HG03460 (cell line): ENCODE data around the gene MSH4.
A peak's percentile ranks its signal among the peaks of the same experiment; 100 is the strongest.
"Not testable (repeated sequence)": the region's sequence is repeated elsewhere in the genome, so short reads cannot be mapped to it uniquely, and the experiment has no call there.

ENCODE experiments used
- ATAC-seq: cut with Tn5 transposase; IDR thresholded peaks from one replicate; pipeline ENCODE4 v1.9.1; 2021; ENCODE audit not compliant: unreplicated experiment

The MSH4 gene

GRCh38 chr1:75796376-75797272, at the start of gene MSH4:
Gene MSH4, plus strand, starts transcription at chr1:75796882. Its CDS starts 104 bp downstream, at chr1:75796986.
- ATAC-seq = no peak

GRCh38 chr1:75757210-75757609, 39.5 kb upstream of the MSH4 start:
- not testable (repeated sequence) for ATAC-seq

- not testable (repeated sequence) for ATAC-seq
Observed at GRCh38 chr1:75758543-75758942, 38.1 kb upstream of the MSH4 start.

GRCh38 chr1:75764057-75764655, 32.5 kb upstream of the MSH4 start:
- no peak for ATAC-seq

DNA sequence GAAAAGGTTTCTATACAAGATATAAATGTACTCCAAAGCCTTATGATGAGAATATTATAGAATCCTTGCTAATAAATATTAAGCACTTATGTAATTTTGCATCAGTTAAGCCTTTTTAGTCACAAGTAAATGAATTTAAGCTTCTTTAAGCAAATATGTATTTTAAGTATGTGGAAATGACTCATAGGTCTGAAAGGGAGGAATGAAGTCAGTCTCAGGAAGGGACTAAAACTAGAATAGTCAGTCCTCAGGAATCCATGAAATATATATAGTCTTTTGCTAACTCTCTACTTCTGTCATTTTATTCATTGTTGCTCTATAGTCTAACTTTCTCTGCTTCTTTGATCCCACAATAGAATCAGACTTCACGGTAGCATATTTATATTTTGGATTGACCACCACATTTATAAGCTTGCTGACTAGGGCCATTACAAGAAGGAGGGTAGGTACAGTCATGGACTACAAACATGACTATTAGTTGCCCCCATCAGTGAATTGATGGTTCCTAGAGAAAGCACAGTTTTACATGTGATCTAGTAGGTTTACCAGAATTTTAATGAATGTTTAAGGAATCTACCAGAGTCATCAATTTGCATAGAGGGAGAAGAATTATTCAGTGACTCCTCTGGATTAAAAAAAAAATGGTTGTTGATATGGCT, 30.9 kb upstream of the MSH4 start:
- no peak for ATAC-seq

- no peak for ATAC-seq
Observed at GRCh38 chr1:75768016-75768415, 28.7 kb upstream of the MSH4 start.

DNA sequence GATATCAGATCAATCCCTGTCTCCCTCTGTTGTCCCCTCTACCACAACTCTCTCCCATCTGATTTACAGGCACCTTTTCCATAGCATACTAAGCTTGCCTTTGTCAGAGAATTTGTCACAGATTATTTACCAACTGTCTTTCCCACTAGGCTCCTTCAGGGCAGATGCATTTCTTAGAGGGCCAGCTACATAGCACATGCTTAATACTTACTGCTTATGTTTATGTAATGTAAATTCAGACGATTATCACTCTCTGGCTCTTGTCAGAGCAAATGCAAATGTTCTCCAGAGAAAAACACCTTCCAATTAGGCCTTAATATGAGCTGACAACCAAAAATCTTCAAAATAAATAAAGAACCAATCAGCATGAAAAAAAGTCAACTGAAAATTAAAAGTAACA, 25.9 kb upstream of the MSH4 start:
- ATAC-seq = no peak

- no peak for ATAC-seq
Observed at GRCh38 chr1:75771978-75772377, 24.7 kb upstream of the MSH4 start.

GRCh38 chr1:75777812-75778211, 18.9 kb upstream of the MSH4 start:
- ATAC-seq = not testable (repeated sequence)

GRCh38 chr1:75778694-75779093, 18.0 kb upstream of the MSH4 start:
- not testable (repeated sequence) for ATAC-seq

DNA sequence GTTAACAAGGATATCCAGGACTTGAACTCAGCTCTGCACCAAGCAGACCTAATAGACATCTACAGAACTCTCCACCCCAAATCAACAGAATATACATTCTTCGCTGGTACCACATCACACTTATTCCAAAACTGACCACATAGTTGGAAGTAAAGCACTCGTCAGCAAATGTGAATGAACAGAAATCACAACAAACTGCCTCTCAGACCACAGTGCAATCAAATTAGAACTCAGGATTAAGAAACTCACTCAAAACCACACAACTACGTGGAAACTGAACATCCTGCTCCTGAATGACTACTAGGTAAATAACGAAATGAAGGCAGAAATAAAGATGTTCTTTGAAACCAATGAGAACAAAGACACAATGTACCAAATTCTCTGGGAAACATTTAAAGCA, 16.5 kb upstream of the MSH4 start:
- ATAC-seq = not testable (repeated sequence)

DNA sequence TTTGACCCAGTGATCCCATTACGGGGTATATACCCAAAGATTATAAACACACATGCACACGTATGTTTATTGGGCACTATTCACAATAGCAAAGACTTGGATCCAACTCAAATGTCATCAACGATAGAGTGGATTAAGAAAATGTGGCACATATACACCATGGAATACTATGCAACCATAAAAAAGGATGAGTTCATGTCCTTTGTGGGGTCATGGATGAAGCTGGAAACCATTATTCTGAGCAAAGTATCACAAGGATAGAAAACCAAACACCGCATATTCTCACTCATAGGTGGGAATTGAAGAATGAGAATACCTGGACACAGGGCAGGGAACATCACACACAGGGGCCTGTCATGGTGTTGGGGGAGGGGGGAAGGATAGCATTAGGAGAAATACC, 12.8 kb upstream of the MSH4 start:
- not testable (repeated sequence) for ATAC-seq

GRCh38 chr1:75785320-75785982, 11.2 kb upstream of the MSH4 start:
- ATAC-seq = peak; percentile 19

DNA sequence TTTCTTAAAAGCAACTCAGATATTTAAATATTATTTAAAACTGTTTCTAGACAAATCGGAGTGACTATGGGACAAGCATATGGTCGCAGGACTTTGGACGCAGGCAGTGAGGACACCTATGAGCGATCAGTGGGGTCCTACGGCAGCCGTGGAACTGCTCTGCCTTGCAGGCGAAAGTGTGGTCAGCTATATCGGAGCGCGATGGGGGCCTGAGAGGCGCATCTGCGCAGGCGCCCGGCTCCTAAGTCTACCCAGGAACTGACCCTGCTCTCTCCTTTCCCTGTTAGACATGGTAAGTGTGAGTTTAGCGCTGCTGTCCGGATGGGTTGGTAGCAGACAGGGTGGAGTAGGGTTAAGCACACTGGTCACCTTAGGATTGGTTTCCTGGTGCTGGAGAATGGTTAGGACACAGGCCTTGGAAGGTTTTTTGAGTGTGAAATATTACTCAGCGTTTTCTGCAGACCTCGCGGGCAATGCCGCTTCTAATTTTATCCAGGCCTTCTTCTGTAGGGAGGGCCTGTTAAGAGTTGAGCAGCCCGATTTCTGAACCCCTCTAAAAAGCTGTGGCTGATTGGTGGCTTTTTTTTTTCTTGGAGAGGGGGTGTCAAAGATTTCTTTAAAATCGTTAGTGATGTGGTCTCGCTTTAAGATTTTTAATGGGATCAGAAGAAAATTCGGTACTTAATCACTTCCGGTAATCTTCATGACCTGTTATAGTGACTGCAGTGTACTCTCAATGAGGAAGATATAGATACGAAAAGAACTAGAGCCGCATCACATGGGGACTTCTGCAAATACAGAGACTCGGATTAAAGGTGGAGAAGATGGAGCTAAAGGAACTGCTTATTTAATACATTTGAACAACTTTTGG, 10.5 kb upstream of the MSH4 start, which contains the start of gene RABGGTB:
TSS of gene RABGGTB (plus strand) at position 274 of the 871 bp plus-strand sequence. CDS start at position 290, 16 bp downstream.
- peak; percentile 72 for ATAC-seq

DNA sequence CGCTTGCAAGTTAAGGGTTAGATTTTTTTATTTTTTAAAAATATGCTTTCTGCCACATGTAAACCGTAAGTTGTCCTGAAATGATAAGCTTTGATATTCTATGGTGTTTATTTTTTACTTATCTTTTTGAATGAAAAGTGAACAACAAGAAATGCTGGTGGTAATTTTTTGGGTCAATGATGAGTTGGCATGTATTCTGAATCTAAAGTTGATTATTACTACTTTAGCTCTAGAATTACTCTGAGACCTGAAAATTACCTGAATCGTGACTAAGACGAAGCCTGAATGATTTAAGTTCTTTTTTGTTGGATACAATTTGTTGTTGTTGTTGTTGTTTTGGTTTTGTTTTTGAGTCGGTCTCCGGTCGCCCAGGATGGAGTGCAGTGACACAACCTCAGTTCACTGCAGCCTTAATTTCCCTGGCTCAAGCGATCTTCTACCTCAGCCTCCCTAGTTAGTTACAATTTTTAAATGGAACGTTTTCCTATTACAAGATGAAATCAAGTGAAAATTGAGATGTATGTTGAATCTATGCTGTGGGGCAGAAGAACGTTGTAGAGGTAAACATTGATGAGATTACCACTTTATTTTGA, 9.7 kb upstream of the MSH4 start:
- ATAC-seq = no peak

DNA sequence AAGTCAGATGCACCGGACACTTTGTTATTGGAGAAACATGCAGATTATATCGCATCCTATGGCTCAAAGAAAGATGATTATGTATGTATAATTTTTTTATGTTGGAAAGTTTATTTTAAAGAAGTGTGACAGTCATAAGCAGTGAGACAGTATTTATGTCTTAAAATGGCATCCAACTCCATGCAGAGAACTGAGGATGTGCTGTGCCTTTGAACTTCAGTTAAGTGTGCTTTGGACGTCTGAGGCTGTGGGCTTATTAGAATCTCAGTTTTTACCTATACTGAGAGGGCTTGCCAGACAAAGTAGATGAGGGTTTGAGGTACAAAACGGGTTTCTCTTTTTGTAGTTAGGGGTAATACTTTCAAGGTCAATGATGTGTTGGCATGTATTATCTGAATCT, 9.2 kb upstream of the MSH4 start:
- ATAC-seq = no peak

DNA sequence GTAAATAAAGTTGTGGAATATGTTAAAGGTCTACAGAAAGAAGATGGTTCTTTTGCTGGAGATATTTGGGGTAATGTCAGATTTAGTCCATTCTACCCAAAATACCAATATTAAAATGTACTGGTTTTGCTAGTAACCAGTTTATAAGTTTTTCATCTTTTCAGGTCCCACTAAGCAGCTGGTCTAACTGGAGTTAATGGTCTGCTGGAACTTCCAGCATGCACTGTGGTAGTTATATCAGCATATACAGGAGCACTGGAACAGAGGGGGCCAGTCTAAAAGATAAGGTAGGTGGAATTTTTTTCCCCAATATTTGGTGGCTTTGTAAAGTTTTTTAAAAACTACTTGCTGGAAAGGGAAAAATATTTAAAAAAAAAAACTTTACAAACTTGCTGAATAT, 6.7 kb upstream of the MSH4 start:
- ATAC-seq = no peak

DNA sequence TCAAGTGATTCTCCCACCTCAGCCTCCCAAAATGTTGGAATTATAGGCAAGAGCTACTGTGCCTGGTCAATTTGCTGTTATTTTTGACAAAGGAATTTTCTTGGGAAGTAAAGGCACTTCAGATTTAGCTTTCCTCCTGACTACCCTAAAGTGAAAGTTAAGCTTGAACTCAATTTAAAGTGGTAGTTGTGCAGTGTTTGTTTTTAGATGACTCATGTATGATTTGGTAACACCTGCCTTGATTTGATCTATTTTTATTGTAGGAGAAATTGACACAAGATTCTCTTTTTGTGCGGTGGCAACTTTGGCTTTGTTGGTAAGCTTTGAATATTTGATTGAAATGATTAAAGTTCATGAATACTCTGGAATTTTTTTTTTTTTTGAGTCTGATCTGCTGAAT, 5.7 kb upstream of the MSH4 start:
- ATAC-seq = no peak

DNA sequence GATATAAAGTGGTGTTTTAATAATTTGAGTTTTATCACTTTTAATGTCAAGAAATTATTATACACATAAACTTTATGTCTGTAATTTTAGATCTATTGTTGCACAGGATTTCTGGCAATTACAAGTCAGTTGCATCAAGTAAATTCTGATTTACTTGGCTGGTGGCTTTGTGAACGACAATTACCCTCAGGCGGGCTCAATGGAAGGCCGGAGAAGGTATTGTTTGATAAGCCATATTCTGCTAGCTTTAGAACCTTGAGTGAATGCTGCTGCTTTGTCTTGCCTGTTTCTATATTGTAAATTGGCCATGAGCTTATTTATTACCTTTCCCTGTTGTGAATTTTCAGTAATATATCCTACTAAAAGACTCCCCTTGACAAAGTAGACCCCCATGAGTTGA, 4.6 kb upstream of the MSH4 start:
- ATAC-seq = no peak

GRCh38 chr1:75794382-75794781, 2.3 kb upstream of the MSH4 start:
- no peak for ATAC-seq
